ENCODE measurements around the gene TRIM7. TPM values are rescaled to one million over a fixed set of nuclear protein-coding genes. Genes with fewer than 3 reads are reported as not detected.
A peak's percentile ranks its signal among the peaks of the same experiment; 100 is the strongest.

The TRIM7 gene
- total RNA-seq, 1 experiment from 2014 or later: 30.2 TPM

- H3K27me3 ChIP-seq (ENCODE audit: insufficient read depth, low read length): no peaks in the 10 kb centered on the region
- H3K9me2 ChIP-seq (ENCODE audit: insufficient read depth): no peaks in the 10 kb centered on the region
- peak overlapping the region; percentile 98 for H3K4me2 ChIP-seq (ENCODE audit: low read length)
- TF ChIP-seq ZFX (IDR thresholded peaks at IDR 0.05) (peak; percentile 96), FOSL1 (IDR thresholded peaks at IDR 0.05; ENCODE audit: low read depth) (no peak), MAX (IDR thresholded peaks at IDR 0.05) (no peak), EGR1 (IDR thresholded peaks at IDR 0.05; ENCODE audit: low read depth) (no peak), EZH2 (IDR thresholded peaks at IDR 0.05) (no peak)
- ChIA-PET CTCF (no interaction called here), POLR2A (interaction anchor here (1.4 kb wide), 1 partner anchor 9 kb away, joined by 4 read pairs; no protein-coding TSS in a partner anchor), RAD21 (ENCODE audit: low non-redundant PET in 1 of 2, low total read pairs in 2 of 2, uncharacterized antibody in 2 of 2, unreplicated experiment in 2 of 2) (no interaction called here)
- peak overlapping the region; percentile 93 for H3K9ac ChIP-seq (ENCODE audit: low read length)
- H4K20me1 ChIP-seq (ENCODE audit: insufficient read depth): peaks cover 29% of the 10 kb centered on the region; the same call in 1 of the 2 replicates
- peak overlapping the region; percentile 88 to 92 for H3K4me3 ChIP-seq (replicated peaks in 1 of 2; ENCODE audit: low read depth in 1 of 2, low read length in 2 of 2)
- TSS peak; percentile 52 for BruUV-seq (replicated peaks)
- no peak for ATAC-seq
- intact Hi-C loops (cut with micrococcal nuclease): no loop called here
- H3K79me2 ChIP-seq (ENCODE audit: insufficient read depth, low read length): peaks cover 90% of the 10 kb centered on the region
- H3K27ac ChIP-seq (ENCODE audit: low read depth, low read length): peak overlapping the region; percentile 96
- peaks cover 32 to 57% of the 10 kb centered on the region in 2 experiments for H3K36me3 ChIP-seq (ENCODE audit: control insufficient read depth in 1 of 2, insufficient read depth in 2 of 2, low read length in 2 of 2)
- no peak for DNase-seq (ENCODE audit: low read depth, low spot score)
- H2AFZ ChIP-seq (ENCODE audit: low read depth, low read length, poor library complexity, severe bottlenecking): no peak overlapping the region
- H3K9me3 ChIP-seq (ENCODE audit: control insufficient read depth in 1 of 2, insufficient read depth in 1 of 2, low read depth in 1 of 2, low read length in 2 of 2): no peaks in the 10 kb centered on the region
- peaks cover 21 to 40% of the 10 kb centered on the region in 2 experiments for H3K4me1 ChIP-seq (ENCODE audit: control insufficient read depth in 1 of 2, insufficient read depth in 2 of 2, low read length in 2 of 2)
These were observed 38.1 kb upstream of the TRIM7 start for GRCh38 chr5:181243018-181243563.

GRCh38 chr5:181242031-181242451, 37.0 kb upstream of the TRIM7 start:
- peaks cover 39% of the 10 kb centered on the region; the same call in 1 of the 2 replicates for H4K20me1 ChIP-seq (ENCODE audit: insufficient read depth)
- no peak for ATAC-seq
- no peaks in the 10 kb centered on the region for H3K9me3 ChIP-seq (ENCODE audit: control insufficient read depth in 1 of 2, insufficient read depth in 1 of 2, low read depth in 1 of 2, low read length in 2 of 2)
- POLR2A ChIA-PET: interaction anchor here (1.6 kb wide), 1 partner anchor 19 kb away, joined by 7 read pairs; the partner anchor contains the start of gene TRIM41
- H3K4me1 ChIP-seq (ENCODE audit: control insufficient read depth in 1 of 2, insufficient read depth in 2 of 2, low read length in 2 of 2): peaks cover 18 to 35% of the 10 kb centered on the region in 2 experiments
- CTCF ChIA-PET: no interaction called here
- H3K27me3 ChIP-seq (ENCODE audit: insufficient read depth, low read length): no peaks in the 10 kb centered on the region
- H3K4me2 ChIP-seq (ENCODE audit: low read length): peak overlapping the region; percentile 98
- H3K27ac ChIP-seq (ENCODE audit: low read depth, low read length): peak overlapping the region; percentile 96
- peak overlapping the region; percentile 88 to 92 for H3K4me3 ChIP-seq (replicated peaks in 1 of 2; ENCODE audit: low read depth in 1 of 2, low read length in 2 of 2)
- RAD21 ChIA-PET (ENCODE audit: low non-redundant PET in 1 of 2, low total read pairs in 2 of 2, uncharacterized antibody in 2 of 2, unreplicated experiment in 2 of 2): no interaction called here
- no peak overlapping the region for H2AFZ ChIP-seq (ENCODE audit: low read depth, low read length, poor library complexity, severe bottlenecking)
- H3K79me2 ChIP-seq (ENCODE audit: insufficient read depth, low read length): peaks cover 90% of the 10 kb centered on the region
- peaks cover 41 to 62% of the 10 kb centered on the region in 2 experiments for H3K36me3 ChIP-seq (ENCODE audit: control insufficient read depth in 1 of 2, insufficient read depth in 2 of 2, low read length in 2 of 2)
- no peaks in the 10 kb centered on the region for H3K9me2 ChIP-seq (ENCODE audit: insufficient read depth)
- no peak for DNase-seq (ENCODE audit: low read depth, low spot score)
- no TSS peak for BruUV-seq (replicated peaks)
- intact Hi-C loops (cut with micrococcal nuclease): no loop called here
- peak overlapping the region; percentile 93 for H3K9ac ChIP-seq (ENCODE audit: low read length)
- TF ChIP-seq ATF3 (IDR thresholded peaks at IDR 0.05): no peak
- TF ChIP-seq ELF1 (IDR thresholded peaks at IDR 0.05; ENCODE audit: borderline replicate concordance, low read depth): no peak
- TF ChIP-seq MAX (IDR thresholded peaks at IDR 0.05): no peak
- TF ChIP-seq RAD21 (IDR thresholded peaks at IDR 0.05; ENCODE audit: low read depth): no peak
- no peak for TF ChIP-seq YY1 (IDR thresholded peaks at IDR 0.05; ENCODE audit: extremely low read depth, insufficient replicate concordance, low read depth, low read length)
- TF ChIP-seq TCF7L2 (IDR thresholded peaks at IDR 0.05; ENCODE audit: borderline replicate concordance, extremely low read depth, insufficient read depth, insufficient read length): no peak
- TF ChIP-seq EGR1 (IDR thresholded peaks at IDR 0.05; ENCODE audit: low read depth): no peak
- TF ChIP-seq POLR2A (IDR thresholded peaks at IDR 0.05; ENCODE audit: borderline replicate concordance, extremely low read depth, insufficient read depth, insufficient read length): no peak
- TF ChIP-seq ZBTB33 (IDR thresholded peaks at IDR 0.05; ENCODE audit: extremely low read depth, insufficient replicate concordance, low read length): no peak
- no peak for TF ChIP-seq SP1 (IDR thresholded peaks at IDR 0.05; ENCODE audit: low read depth)
- TF ChIP-seq ZNF274 (IDR thresholded peaks at IDR 0.05; ENCODE audit: low read depth, low read length): no peak

Measured in HCT116 (cell line).